ENCODE results near the gene ZMIZ2. TPM values are rescaled to one million over a fixed set of nuclear protein-coding genes. Genes with fewer than 3 reads are reported as not detected.

The ZMIZ2 gene
- total and polyA plus RNA-seq, 2 of the 8 experiments (the other 6 are each of a cell fraction or from before 2014, with no cell fraction given), result 24.4 to 66.4 TPM

GRCh38 chr7:44750921-44751571 is 2.4 kb downstream of the ZMIZ2 start:
- FAIRE-seq (no peak), DNase-seq (ENCODE audit: low read depth in 1 of 2, low spot score in 2 of 2) (no peak)
- H3K4me3 ChIP-seq (ENCODE audit: extremely low read depth in 1 of 4, insufficient read depth in 2 of 4, low read depth in 3 of 4, low read length in 4 of 4), result peak overlapping the region in 1 of 4 experiments; percentile 6; a peak in 1 of 8 replicates
- peak overlapping the region; percentile 42 to 98; a peak in 2 of 4 replicates for H3K4me2 ChIP-seq (ENCODE audit: insufficient read depth in 1 of 2, low read depth in 2 of 2, low read length in 2 of 2)
- no peak overlapping the region for H3K18ac ChIP-seq (ENCODE audit: extremely low read depth, low read length)
- no peak overlapping the region for H2BK15ac ChIP-seq (ENCODE audit: low read length)
- ChIA-PET POLR2A (ENCODE audit: partially characterized antibody) (interaction anchor here (0.6 to 4.8 kb wide), 9 partner anchors 17 to 204 kb away, joined by 3 to 34 read pairs (median 4); partner anchors contain the start of genes H2AZ2 and PPIA), CTCF (ENCODE audit: partially characterized antibody) (interaction anchor here (0.8 to 1.7 kb wide), 4 partner anchors 11 to 99 kb away, joined by 3 to 7 read pairs (median 3); no protein-coding TSS in a partner anchor)
- no peak overlapping the region for H2AFZ ChIP-seq (ENCODE audit: low read length)
- no peak overlapping the region for H2BK12ac ChIP-seq (ENCODE audit: low read depth, low read length)
- TF ChIP-seq JUND (IDR thresholded peaks at IDR 0.05; ENCODE audit: low read length) (no peak), GTF2F1 (IDR thresholded peaks at IDR 0.05; ENCODE audit: borderline replicate concordance, low read depth, low read length) (no peak), SIX5 (IDR thresholded peaks at IDR 0.05; ENCODE audit: low read depth, low read length) (no peak), SP2 (IDR thresholded peaks at IDR 0.05; ENCODE audit: low read length) (no peak)
- TF ChIP-seq, protein P1, sequence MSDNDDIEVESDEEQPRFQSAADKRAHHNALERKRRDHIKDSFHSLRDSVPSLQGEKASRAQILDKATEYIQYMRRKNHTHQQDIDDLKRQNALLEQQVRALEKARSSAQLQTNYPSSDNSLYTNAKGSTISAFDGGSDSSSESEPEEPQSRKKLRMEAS (IDR thresholded peaks at IDR 0.05), result 0 out of 2 replicates have a peak, but pooled peaks have one; percentile 12
- no peak overlapping the region for H2AK5ac ChIP-seq (ENCODE audit: low read depth, low read length)
- no peak overlapping the region for H4K5ac ChIP-seq (ENCODE audit: insufficient read length, low read depth, low read length)
- H3K14ac ChIP-seq (ENCODE audit: insufficient read length), result no peak overlapping the region
- no peak overlapping the region for H2BK20ac ChIP-seq (ENCODE audit: low read length)
- no peak overlapping the region for H3K4ac ChIP-seq (replicated peaks; ENCODE audit: insufficient read length, low read depth, low read length)
- H3K27me3 ChIP-seq (replicated peaks in 1 of 4; ENCODE audit: control insufficient read depth in 3 of 4, extremely low read depth in 1 of 4, insufficient read depth in 3 of 4, low read length in 3 of 4), result no peaks in the 10 kb centered on the region; a peak in 1 of 7 replicates
- WGBS, 2 experiments (ENCODE audit: extremely low coverage in 1 of 2, insufficient coverage in 1 of 2, insufficient read length in 1 of 2, insufficient replicate concordance in 2 of 2, low coverage in 1 of 2, low lambda C conversion rate in 2 of 2, missing lambda C conversion rate in 1 of 2), result 87% methylated on average over 6 of the region's 6 CpGs; no CpG with 5 or more reads in 1 of the 2 experiments
- peaks cover 24 to 25% of the 10 kb centered on the region in 2 experiments for H4K20me1 ChIP-seq (replicated peaks in 1 of 2; ENCODE audit: control insufficient read depth in 1 of 2, insufficient read depth in 2 of 2, low read length in 2 of 2)
- H3K79me2 ChIP-seq (ENCODE audit: control insufficient read depth in 1 of 2, insufficient read depth in 2 of 2, low read length in 2 of 2), result peaks cover 8 to 62% of the 10 kb centered on the region in 2 experiments
- H3K79me1 ChIP-seq (ENCODE audit: low read depth, low read length), result peaks cover 12% of the 10 kb centered on the region
- no peak overlapping the region for H2BK5ac ChIP-seq (ENCODE audit: low read depth, low read length)
- no peak overlapping the region for H3K23ac ChIP-seq (ENCODE audit: insufficient read length)
- 0 out of 8 replicates have a peak, but pooled peaks cover 0 to 5% (median 0%) of the 10 kb centered on the region in 4 experiments for H3K36me3 ChIP-seq (ENCODE audit: control insufficient read depth in 2 of 4, insufficient read depth in 4 of 4, low read length in 3 of 4)
- peaks cover 0 to 26% (median 11%) of the 10 kb centered on the region in 4 experiments; a peak in 6 of 7 replicates for H3K4me1 ChIP-seq (replicated peaks in 1 of 4; ENCODE audit: control insufficient read depth in 3 of 4, insufficient read depth in 4 of 4, low read length in 3 of 4)
- no peak overlapping the region for H4K8ac ChIP-seq (ENCODE audit: extremely low read depth, insufficient read depth, low read length)
- H3K27ac ChIP-seq (ENCODE audit: low read depth, low read length), result no peak overlapping the region
- H3K56ac ChIP-seq (replicated peaks; ENCODE audit: insufficient read length, low read depth, low read length), result no peak overlapping the region
- no peak overlapping the region for H4K91ac ChIP-seq (replicated peaks; ENCODE audit: insufficient read length, low read length)
- peak overlapping the region in 1 of 4 experiments; percentile 8; a peak in 1 of 7 replicates for H3K9ac ChIP-seq (replicated peaks in 1 of 4; ENCODE audit: extremely low read depth in 1 of 4, low read depth in 3 of 4, low read length in 3 of 4)
- no peaks in the 10 kb centered on the region for H3K9me3 ChIP-seq (ENCODE audit: insufficient read depth in 2 of 2, low read depth in 1 of 2, low read length in 1 of 2)
- H2BK120ac ChIP-seq (replicated peaks; ENCODE audit: low read depth, low read length), result no peak overlapping the region
- peaks cover 7% of the 10 kb centered on the region for H3K23me2 ChIP-seq (ENCODE audit: low read depth, low read length)

All from H1 (cell line).